GM10266 (cell line): Measurements from ENCODE around the gene GPATCH2L.

Experiments
- DNase-seq: peaks from one replicate; pipeline ENCODE4 v3.0.0; 2012; ENCODE audit errors: extremely low spot score
- TF ChIP-seq, protein P1 (sequence below): IDR thresholded peaks from 2 replicates; pipeline ENCODE4 v1.5.1; 2012; ENCODE audit warnings: mild to moderate bottlenecking, low read depth; ENCODE audit not compliant: control insufficient read depth, insufficient read depth; ENCODE audit errors: missing control alignments

GPATCH2L gene

GRCh38 chr14:76256545-76256944, 104.8 kb downstream of the GPATCH2L start:
- DNase-seq: no peak
- TF ChIP-seq, protein P1, sequence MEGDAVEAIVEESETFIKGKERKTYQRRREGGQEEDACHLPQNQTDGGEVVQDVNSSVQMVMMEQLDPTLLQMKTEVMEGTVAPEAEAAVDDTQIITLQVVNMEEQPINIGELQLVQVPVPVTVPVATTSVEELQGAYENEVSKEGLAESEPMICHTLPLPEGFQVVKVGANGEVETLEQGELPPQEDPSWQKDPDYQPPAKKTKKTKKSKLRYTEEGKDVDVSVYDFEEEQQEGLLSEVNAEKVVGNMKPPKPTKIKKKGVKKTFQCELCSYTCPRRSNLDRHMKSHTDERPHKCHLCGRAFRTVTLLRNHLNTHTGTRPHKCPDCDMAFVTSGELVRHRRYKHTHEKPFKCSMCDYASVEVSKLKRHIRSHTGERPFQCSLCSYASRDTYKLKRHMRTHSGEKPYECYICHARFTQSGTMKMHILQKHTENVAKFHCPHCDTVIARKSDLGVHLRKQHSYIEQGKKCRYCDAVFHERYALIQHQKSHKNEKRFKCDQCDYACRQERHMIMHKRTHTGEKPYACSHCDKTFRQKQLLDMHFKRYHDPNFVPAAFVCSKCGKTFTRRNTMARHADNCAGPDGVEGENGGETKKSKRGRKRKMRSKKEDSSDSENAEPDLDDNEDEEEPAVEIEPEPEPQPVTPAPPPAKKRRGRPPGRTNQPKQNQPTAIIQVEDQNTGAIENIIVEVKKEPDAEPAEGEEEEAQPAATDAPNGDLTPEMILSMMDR: no peak

GRCh38 chr14:76257111-76257803, 105.5 kb downstream of the GPATCH2L start:
- no peak for DNase-seq
- TF ChIP-seq, protein P1: no peak

GRCh38 chr14:76257842-76258397, 106.2 kb downstream of the GPATCH2L start:
- TF ChIP-seq, protein P1: no peak
- DNase-seq: no peak

DNA sequence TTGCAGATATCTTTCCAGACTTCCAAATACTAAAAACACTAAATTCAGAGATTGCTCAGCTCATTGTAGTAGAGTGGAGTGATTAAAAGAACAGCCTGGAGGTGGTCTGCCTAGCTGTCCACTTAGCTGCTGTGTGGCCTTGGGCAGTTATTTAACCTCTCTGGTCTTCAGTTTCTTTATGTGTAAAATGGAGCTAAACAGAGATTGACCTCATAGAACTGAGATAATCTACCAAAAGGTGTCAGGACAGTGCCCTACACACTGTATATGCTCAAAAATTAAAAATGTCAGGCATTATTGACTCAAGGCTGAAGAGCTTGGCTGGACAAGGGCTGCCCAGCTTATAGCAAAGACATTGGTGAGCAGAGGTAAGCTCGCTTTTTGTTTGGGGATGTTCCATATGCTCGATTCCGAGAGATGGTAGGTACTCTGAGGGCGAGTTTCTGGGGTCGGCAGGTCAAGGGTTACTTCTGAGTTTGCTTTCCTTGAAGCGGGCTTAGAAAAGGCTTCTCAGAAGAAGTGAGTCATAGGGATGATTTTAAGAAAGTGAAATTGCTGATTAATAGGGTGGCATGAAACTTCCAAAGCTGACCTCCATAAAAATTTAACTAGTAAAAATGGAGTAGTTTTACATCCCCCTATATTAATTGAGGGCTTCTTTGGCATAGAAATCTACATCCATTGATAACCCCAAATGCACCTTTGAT, 107.5 kb downstream of the GPATCH2L start:
- TF ChIP-seq, protein P1: no peak
- DNase-seq: no peak

DNA sequence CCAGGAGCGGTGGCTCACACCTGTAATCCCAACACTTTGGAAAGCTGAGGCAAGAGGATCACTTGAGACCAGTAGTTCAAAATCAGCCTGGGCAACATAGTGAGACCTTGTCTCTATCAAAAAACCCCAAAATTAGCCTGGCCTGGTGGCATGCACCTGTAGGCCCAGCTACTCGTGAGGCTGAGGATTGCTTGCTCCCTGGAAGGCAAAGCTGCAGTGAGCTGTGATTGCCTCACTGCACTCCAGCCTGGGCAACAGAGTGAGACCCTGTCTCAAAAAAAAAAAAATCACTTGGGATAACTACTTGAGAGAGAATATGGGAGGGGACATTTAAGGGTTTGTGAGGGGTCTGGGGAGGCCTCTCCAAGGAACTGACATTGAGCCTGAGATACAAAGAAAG, 109.0 kb downstream of the GPATCH2L start:
- no peak for DNase-seq
- TF ChIP-seq, protein P1: no peak

GRCh38 chr14:76261371-76261811, 109.7 kb downstream of the GPATCH2L start:
- no peak for DNase-seq

More at GRCh38 chr14:76261371-76261811, 109.7 kb downstream of the GPATCH2L start:
- TF ChIP-seq, protein P1: no peak
